ENCODE results near the gene LAMA1. TPM values are rescaled to one million over a fixed set of nuclear protein-coding genes. Genes with fewer than 3 reads are reported as not detected.

LAMA1 gene
- total and polyA plus RNA-seq, 2 experiments from 2014 or later = 11.4 to 36.8 TPM

- Histone ChIP-seq H3K27ac (no peak overlapping the region), H3K4me3 (no peak overlapping the region), H3K4me1 (ENCODE audit: low read depth) (peaks cover 3% of the 10 kb centered on the region), H3K27me3 (no peaks in the 10 kb centered on the region), H3K36me3 (peaks cover 8% of the 10 kb centered on the region), H3K9me3 (ENCODE audit: low read depth) (no peaks in the 10 kb centered on the region)
- TF ChIP-seq, protein P1, sequence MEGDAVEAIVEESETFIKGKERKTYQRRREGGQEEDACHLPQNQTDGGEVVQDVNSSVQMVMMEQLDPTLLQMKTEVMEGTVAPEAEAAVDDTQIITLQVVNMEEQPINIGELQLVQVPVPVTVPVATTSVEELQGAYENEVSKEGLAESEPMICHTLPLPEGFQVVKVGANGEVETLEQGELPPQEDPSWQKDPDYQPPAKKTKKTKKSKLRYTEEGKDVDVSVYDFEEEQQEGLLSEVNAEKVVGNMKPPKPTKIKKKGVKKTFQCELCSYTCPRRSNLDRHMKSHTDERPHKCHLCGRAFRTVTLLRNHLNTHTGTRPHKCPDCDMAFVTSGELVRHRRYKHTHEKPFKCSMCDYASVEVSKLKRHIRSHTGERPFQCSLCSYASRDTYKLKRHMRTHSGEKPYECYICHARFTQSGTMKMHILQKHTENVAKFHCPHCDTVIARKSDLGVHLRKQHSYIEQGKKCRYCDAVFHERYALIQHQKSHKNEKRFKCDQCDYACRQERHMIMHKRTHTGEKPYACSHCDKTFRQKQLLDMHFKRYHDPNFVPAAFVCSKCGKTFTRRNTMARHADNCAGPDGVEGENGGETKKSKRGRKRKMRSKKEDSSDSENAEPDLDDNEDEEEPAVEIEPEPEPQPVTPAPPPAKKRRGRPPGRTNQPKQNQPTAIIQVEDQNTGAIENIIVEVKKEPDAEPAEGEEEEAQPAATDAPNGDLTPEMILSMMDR (IDR thresholded peaks at IDR 0.05; ENCODE audit: low read depth, low read length) = no peak
- DNase-seq (ENCODE audit: low read depth in 1 of 2, low spot score in 1 of 2) = no peak
Measured at GRCh38 chr18:6947338-6948030, 170.1 kb downstream of the LAMA1 start.

- H3K27me3 ChIP-seq = no peaks in the 10 kb centered on the region
- no peak for DNase-seq (ENCODE audit: low read depth in 1 of 2, low spot score in 1 of 2)
- no peak overlapping the region for H3K4me3 ChIP-seq
- no peak overlapping the region for H3K27ac ChIP-seq
- H3K4me1 ChIP-seq (ENCODE audit: low read depth) = no peaks in the 10 kb centered on the region
- H3K9me3 ChIP-seq (ENCODE audit: low read depth) = no peaks in the 10 kb centered on the region
- TF ChIP-seq, protein P1 (IDR thresholded peaks at IDR 0.05; ENCODE audit: low read depth, low read length) = no peak
- peaks cover 13% of the 10 kb centered on the region for H3K36me3 ChIP-seq
Measured at GRCh38 chr18:6943143-6943542, 174.5 kb downstream of the LAMA1 start.

- H3K36me3 ChIP-seq = peaks cover 13% of the 10 kb centered on the region
- no peaks in the 10 kb centered on the region for H3K4me1 ChIP-seq (ENCODE audit: low read depth)
- TF ChIP-seq, protein P1 (IDR thresholded peaks at IDR 0.05; ENCODE audit: low read depth, low read length) = no peak
- no peak overlapping the region for H3K27ac ChIP-seq
- no peak for DNase-seq (ENCODE audit: low read depth in 1 of 2, low spot score in 1 of 2)
- no peaks in the 10 kb centered on the region for H3K9me3 ChIP-seq (ENCODE audit: low read depth)
- no peaks in the 10 kb centered on the region for H3K27me3 ChIP-seq
- no peak overlapping the region for H3K4me3 ChIP-seq
Measured at GRCh38 chr18:6942742-6943141, 174.9 kb downstream of the LAMA1 start.

- Histone ChIP-seq H3K4me1 (ENCODE audit: low read depth) (no peaks in the 10 kb centered on the region), H3K4me3 (no peak overlapping the region), H3K9me3 (ENCODE audit: low read depth) (no peaks in the 10 kb centered on the region), H3K27me3 (no peaks in the 10 kb centered on the region), H3K27ac (no peak overlapping the region), H3K36me3 (peaks cover 13% of the 10 kb centered on the region)
- TF ChIP-seq, protein P1 (IDR thresholded peaks at IDR 0.05; ENCODE audit: low read depth, low read length) = no peak
- no peak for DNase-seq (ENCODE audit: low read depth in 1 of 2, low spot score in 1 of 2)
Measured at GRCh38 chr18:6941996-6942395, 175.6 kb downstream of the LAMA1 start.

DNA sequence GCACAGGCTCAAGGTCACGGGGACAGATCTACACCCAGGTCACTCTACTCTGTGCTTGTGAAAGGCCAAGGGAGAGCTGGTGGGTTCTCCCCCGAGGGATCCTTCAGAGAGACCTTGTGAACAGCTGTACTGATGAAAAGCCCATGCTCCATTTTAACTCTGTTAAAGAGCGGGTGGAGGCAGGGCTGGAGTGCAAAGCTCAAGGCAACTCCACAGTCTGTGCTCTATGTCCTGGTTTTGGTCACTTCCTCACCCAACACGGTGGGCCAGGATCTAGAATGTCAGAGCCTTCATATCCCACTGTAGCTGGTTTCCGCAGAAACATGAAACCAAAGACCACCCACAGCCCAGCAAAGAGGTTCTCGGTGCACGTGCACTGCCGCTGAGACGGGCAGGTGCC lies 177.1 kb downstream of the LAMA1 start:
- DNase-seq (ENCODE audit: low read depth in 1 of 2, low spot score in 1 of 2) = no peak
- no peaks in the 10 kb centered on the region for H3K4me1 ChIP-seq (ENCODE audit: low read depth)
- H3K27me3 ChIP-seq = no peaks in the 10 kb centered on the region
- H3K4me3 ChIP-seq = no peak overlapping the region
- H3K9me3 ChIP-seq (ENCODE audit: low read depth) = no peaks in the 10 kb centered on the region
- H3K36me3 ChIP-seq = peaks cover 13% of the 10 kb centered on the region
- H3K27ac ChIP-seq = peak overlapping the region; percentile 17
- TF ChIP-seq, protein P1 (IDR thresholded peaks at IDR 0.05; ENCODE audit: low read depth, low read length) = no peak

Data from cardiac muscle cell (in vitro differentiated cells and primary cell).